Colon (tissue), 2 donors: ENCODE data around the gene CRYBG3.
A peak's percentile ranks its signal among the peaks of the same experiment; 100 is the strongest.

Experiments used
- FAIRE-seq: peaks from 2 replicates; lab custom pipeline; 2012; peaks lifted over from hg19 to GRCh38; lab: Jason Lieb, UNC
- donor health status: control.
- donor health status: control.

The CRYBG3 gene

DNA sequence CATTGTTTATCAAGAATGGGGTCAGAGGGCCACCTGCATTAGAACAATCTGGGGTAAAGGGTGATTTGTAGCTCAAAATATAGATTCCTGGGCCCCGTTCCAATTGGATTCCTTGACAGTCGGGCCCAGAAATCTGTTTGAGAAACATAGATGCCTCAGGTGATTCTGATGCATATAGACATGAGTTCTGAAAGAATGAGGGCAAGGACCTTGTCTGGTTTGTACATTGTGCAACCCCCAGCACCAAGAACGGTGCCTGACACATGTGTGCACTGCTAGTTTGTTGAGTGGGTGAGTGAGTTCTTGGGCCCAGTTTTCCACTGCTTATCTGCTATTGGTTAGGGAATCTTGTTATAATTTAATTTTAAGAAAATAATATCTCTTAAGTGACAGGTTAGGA is 16.6 kb downstream of the CRYBG3 start:
- FAIRE-seq = no peak

DNA sequence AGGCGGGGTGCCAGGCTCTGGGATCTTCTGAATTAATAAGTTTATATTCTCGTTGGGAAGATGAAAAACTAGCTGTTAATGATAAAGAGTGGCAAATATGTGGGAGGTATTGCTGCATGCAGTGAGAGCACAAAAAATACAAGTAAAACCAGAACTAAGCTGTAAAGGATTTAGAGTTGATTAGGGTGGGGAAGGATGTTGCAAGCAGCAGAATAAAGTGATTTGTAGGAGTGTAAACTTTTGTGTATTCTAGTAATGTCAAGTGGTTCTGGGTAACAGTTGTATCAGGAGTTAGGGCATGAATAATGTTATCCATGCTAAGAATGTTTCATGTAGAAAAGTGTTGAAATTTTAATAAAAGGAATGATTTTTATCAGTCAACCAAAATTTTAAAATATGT is 18.1 kb downstream of the CRYBG3 start:
- FAIRE-seq = no peak

DNA sequence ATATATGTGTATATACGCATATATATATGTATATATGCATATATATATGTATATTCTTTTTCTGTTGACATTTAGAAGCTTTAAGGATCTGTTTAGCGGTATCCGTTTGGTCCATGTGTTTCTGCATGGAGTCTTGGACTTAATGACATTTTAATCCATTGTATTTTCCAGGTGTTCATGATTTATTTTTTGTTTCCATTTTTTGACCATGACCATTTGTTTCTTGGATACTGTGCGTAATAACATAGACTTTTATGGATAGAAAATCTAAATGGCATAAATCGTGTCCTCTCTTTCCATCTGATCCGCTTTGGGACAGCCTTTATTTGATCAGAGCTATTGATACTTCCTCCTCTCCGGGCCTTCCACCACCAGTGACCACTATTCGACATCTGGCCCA is 19.5 kb downstream of the CRYBG3 start:
- FAIRE-seq = no peak

DNA sequence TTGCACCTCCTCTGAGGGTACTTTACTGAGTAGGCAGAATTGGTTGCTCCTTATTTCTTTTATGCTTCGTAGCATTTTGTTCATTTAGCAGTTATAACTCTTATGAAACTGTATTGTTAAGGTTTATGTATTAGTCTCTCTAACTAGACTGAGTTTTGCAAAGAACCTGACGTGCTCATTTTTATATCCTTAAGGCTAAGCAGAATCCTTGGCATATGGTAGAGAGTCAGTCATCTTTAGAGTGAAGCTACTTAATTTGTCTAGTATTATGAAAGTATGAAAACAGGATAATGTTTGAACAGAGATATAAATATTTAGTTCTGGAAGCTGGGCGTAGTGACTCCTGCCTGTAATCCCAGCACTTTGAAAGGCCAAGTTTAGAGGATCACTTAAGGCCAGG is 20.1 kb downstream of the CRYBG3 start:
- no peak for FAIRE-seq

DNA sequence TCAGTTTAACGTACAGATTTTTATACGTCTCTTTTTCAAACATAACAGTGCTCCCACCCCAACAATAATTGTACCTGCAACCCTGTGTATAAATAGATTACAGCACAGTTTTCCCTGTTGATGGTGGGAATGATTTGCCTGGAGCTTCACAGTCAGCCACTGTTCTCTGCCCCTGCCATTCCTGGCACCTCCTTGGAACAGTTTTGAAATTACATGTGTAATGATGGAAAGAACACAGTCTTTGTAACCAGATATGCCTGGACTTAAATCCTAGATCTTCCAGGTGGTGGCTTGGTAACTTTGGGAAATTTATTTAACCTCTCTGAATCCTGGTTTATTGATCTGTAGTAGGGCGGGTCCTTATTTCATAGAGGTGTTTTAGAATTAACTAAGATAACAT is 27.0 kb downstream of the CRYBG3 start:
- no peak for FAIRE-seq

DNA sequence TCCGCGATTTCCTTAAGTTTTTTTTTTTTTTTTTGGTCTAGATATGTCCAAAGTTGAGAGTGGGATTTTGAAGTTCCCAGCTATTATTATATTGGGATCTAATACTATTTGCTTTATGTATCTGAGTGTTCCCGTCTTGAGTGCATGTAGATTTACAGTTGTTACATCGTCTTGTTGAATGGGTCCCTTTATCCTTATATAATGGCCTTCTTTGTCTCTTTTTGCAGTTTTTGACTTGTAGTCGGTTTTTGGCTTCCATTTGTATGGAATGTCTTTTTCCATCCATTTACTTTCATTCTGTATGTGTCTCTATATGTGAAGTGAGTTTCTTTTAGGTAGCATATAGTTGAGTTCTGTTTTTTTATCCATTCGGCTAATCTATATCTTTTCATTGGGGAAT is 35.6 kb downstream of the CRYBG3 start:
- peak; percentile 66 for FAIRE-seq

DNA sequence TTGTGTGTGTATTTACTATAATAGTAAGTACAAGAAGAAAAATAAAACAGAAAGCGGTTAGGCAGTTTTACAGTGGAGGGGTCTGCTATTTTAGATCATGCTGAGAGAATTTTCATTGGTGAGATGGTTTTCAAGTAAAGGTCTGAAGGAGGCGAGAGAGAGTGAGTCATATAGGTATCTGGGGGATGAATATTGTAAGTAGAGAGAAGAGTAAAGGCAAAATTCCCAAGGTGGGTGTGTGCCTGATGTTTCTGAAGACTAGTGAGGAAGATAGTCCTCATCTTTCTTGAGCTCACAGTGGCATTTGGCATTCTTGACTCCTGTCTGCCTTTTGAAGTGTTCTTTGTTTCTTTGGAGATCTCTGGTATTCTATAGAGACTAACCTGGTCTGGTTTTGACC is 38.6 kb downstream of the CRYBG3 start:
- FAIRE-seq = no peak

DNA sequence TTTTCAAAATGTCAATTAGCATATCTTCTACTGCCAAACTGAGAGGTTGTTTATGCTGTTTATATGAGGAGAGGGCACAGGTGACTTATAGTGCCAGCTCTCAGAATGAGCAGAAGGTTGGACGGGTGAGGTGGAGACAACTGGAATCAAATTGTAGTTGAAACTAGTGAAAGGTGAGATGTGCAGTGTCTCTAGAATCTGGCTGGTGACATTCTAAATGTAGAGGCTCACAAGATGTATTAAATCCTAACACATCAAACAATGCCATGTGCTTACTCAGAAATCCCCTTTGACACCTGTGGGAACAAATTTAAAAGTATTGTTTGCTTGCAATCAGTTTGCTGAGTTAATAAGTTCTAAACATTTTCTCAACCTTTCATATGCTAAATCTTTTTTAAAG is 40.8 kb downstream of the CRYBG3 start:
- no peak for FAIRE-seq

DNA sequence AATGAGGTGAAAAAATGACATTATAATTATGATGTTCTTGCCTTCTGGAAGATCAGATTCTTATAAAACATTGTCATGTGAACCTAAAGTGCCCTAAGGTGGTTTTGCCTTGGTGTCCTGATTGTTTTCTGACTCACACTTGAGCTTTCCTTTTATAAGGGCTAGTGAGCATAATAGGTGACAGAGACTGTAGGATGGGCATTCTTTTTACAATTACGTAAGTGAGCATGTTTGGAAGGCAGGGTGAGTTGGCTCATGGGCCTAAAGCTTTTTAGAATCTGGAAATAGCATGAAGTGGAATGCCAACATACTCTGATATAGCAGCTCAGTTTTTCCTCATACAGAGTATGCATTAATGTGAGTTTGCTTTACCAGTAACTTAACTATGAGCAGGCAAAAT is 41.2 kb downstream of the CRYBG3 start:
- no peak for FAIRE-seq

DNA sequence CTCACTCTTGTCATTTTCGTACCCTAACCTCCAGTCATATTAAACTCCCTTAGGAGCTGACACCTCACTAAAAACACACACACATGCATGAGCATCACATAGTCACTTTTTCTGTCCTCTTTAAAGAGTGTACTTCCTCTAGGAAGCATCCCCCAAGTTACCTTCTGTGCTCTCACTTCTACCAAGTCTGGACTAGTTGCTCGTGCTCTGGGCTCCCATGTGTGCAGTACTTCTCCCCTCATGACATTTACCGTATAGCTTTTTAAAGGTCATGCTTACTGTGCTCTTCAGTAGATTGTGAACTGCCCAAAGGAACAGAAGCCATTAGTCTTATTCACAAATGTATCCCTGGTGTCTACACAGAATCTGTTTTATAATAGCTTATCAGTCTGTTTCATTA is 42.0 kb downstream of the CRYBG3 start:
- FAIRE-seq = no peak

DNA sequence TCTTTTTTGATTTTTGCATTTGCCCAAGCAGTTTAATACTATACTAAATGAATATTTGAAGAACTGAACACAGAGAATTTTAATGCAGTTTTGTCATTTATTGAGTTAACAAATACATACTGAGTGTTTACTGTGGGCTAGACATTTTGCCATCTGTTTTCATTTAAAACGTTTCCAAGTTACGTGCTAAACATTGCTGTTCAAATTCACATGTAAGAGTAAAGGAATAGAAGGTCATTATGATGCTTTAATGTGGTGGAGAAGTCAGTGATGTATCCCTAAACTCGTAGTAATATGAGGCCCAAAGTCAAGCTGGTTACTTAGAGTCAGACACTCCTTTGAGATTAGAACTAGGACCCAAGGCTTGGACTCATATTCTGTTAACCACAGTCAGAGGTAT is 49.4 kb downstream of the CRYBG3 start:
- FAIRE-seq = no peak

DNA sequence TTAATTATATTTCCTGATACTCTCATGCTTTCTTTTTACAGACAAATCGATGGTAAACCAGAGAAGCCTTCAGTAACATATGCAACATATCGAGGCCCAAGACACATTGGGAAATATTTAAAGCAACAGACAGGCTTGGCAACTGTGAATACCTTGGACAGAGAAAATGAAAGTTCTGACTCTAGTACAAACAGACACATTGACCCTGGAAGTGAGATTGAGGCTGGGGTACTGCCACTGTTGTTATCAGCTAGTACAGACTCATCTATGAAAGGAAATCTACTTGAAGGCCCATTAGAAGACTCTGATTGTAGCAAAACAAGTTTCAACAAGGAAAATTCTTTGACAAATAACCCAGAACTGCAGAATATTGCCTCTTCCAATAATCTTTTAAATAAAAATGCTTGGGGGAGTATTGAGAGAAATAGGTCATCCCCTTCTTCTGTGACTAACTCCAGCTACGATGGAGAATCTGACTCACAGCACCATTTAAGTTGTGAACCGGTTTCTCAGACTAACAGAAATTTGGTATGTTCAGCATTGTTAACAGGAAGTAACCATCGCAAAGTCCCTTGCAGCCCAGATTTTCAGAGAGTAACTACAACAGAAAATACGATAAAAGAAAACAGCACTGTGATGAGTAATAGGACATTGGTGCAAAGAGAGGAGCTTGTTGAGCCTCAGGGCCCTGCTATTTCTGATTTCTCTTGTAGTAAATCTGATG is 50.2 kb downstream of the CRYBG3 start:
- FAIRE-seq = no peak

DNA sequence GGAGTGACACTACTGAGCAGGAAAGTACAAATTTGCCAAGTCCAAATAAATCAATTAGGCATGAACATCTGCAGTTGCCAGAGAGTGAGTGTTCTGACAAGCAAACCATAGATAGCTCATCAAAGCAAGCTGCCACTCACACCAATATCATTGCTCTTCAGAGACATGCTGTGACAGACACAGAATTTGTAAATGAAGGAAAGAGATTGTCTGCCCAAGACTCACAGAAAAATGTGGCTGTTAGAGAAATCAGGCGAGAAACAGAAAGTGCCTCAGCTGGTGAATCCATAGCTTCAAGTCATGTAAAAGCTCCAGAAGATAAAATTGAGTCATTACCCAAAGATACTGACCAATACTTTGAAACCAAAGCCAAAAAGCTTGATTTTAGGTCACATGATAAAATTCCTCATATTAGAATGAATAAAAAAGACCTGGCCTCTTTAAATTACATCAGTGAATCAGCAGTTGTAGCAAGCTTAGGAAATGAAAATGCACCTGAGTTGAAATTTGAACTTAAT is 50.8 kb downstream of the CRYBG3 start:
- no peak for FAIRE-seq

DNA sequence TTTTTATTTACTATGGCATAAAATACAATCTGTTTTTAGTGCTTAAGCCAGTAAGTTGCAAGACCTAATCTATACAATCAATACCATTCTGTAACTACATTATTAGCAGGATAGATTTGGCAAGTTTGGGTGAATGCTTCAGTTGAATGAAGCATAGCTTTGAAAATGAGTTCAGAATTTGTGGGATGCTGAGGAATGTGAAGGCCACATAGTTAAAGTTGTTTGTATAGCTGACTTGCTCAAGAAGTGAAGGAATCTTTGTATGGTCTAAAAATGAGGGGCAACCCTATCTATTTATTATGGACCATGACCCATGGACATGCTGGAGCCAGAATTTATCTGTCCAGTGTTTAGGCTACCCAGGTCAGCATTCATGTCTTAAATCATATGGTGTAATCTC is 58.5 kb downstream of the CRYBG3 start:
- FAIRE-seq = no peak

DNA sequence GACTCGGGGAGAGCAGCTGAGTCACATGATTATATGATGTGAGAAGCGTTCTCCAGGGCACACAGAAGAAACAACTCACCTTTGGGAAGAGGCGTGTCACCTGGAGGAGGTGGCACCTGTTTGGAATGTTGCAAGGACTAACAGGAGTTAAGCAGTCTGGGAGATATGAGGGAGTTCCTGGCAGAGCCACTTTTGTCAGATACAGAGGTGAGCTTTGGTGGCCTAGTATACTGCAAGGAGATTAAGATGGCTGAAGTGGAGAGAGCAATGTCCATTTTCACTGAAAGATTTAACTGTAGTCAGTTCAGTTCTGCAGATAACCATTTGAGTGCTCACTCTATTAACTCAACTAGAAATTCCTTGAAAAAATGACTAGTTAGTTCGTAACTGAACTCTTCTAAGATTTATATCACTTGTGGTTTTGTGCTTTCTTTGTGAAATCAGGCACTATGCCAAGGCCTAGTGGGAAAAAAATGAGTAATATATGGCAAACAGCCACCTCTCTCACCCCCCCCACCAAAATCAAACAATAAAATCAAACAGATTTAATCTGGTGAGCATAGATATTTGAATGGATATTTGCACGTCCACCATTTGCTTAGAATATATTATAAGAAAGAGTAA is 61.3 kb downstream of the CRYBG3 start:
- no peak for FAIRE-seq

DNA sequence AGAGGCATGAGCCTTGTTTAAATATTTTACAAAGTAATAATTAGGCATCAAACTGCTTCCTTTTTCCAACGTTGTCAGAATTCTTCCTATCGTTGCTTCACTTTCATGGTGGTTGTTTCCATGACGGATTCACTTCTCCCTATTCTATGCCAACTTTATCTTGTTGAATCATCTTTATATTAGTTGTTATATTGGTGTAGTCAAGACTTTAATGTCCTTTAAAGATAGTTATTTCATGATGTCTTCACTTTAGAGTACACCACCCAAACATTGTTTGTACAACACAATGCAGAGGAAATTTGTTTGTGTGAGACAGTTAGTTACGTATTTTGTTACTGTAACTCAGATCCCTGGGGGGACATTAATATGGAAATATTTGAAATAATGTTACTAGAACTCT is 61.9 kb downstream of the CRYBG3 start:
- FAIRE-seq = no peak

DNA sequence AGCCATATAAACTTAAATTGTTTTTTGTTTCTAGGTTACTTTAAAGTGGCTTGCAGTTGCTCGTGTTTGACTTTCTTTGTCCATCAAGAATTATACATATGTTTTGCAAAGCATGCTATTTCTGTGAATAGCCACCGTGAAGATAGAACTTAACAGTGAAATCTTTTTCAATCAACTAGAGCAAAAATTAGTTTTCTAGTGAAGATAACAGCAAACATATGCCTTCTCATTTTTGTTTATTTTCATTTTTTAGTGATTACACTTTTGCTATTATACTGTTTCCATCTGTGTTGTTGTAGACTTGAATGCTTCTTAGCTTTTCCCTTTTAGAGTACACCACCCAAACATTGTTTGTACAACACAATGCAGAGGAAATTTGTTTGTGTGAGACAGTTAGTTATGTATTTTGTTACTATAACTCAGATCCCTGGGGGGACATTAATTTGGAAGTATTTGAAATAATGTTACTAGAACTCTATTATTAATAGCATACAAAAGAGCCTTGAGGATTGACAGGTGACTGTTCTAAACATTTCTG is 62.8 kb downstream of the CRYBG3 start:
- FAIRE-seq = no peak

DNA sequence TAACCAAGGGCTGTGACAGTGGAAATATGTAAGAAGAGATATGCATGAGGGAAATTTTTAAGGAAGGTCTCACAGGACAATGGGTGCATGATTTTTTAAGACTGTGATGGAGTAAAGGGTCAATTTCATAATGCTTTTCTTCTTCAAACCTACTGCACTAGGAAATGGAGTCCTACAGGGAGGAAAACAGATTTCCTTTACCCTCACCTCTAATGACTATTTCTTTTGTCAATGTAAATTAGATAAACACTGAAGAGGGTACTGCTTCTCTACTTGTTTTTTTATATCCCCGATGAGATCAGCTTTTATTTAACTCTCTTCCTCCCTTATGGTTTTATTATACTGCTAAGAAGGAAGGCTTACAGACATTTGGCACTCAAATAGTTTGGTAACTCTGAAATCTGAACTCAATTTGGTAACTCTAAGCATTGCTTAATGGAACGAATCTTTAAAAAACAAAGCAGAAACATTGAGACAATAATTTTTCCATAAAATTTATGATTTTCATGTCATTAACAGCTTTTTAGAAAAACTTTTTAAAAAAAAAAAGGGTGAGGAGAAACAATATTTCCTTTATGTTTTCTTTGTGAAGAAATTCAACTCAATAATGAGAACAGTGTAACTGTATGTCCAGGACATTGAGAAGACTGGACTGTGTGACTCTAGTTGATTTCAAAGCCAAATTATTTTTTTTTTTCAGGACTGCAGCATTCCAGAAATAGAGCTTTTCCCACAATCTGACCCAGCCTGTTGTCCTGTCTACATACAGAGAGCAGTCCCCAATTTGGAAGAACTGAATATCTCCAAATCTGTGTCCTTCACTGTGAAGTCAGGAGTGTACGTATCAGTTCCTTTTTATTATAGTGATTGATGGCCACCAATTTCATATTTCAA is 64.4 kb downstream of the CRYBG3 start:
- FAIRE-seq = no peak

DNA sequence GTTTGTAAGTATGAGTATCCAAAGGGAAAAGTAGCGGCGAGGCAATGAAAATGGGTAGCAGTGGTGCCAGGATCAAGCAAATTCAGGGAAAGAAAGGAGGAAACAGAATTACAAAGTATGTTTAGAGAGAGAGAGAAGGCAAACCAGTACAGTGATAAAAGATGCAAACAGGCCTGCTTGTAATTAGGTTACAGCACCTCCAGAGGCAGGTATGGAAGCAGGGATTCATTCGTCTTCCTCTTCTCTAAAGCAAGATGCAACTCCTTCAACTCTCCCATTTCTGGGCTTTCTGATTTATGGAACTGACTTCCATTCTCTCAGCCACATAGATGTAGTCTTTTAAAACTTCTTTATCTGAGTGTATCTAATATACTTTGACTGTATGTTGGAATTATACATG is 68.0 kb downstream of the CRYBG3 start:
- FAIRE-seq = no peak

DNA sequence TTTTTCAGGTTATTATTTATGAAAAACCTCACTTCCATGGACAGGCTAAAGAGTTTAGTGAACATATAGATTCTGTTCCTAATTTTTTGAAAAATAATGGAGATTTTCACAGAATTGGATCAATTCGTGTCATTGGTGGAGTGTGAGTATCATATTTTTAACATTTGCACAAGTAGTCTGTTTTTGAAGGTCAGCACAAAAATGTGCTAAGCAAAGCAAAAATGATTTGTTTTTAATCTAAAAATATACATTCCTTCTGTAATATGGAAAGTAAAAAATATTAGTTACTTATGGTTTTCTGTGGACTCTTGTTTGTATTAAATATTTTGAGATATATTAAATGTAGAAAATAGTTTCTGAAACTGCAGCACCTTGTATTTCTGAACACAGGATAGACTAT is 71.0 kb downstream of the CRYBG3 start:
- no peak for FAIRE-seq

DNA sequence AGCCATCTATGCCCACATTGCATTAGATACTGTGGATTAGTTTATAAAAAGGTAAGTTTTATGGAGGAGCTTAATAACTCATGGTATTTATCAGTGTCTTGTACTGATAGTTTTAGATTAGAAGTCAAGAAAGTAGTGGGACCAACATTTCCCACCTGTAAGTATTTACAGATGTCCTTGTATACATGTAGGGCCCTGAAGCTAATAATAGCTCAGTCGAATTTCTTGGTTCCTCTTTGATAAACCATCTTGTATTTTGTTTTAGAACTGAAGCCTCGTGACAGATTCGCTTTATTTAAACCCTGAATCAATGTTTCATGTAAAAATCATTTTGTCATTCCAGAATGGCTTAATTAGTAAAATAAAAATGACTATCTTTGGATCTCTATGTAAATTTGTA is 73.4 kb downstream of the CRYBG3 start:
- no peak for FAIRE-seq

DNA sequence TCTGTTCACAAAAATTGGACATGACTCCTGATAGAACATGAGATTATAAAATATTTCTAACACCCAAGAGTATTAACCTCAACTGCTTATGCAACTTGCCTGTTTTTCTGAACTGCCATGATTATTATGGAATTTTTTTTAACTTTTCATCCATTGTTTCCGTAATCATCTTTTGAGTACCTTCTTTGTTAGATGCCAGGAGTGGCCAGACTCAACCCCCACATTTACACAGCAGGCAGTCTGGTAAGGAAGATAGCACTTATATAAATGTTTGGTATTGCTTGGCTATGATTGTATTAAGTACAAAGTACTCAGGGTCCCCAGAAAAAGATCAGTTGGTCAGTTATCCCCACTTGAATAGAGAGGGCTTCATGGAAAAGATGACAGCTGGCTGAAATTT is 74.3 kb downstream of the CRYBG3 start:
- no peak for FAIRE-seq

DNA sequence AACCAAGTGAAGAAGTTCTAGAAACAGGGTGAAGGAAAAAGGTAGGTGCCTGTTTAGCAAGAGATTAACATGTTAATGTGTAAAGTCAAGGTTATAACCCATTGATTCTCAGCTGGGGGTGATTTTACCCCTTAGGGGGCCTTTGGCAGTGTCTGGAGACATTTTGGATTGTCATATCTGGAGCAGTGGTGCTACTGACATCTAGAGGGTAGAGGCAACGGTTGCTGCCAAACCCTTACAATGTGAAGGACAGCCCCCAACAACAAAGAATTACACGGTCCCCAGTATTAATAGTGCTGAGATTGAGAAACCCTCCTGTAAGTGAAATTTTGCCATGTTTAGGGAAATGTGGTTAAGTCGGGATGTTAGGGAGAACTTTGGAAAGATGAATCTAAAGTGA is 74.7 kb downstream of the CRYBG3 start:
- no peak for FAIRE-seq
